ENCODE data around the gene STPG1.

GRCh38 chr1:24384251-24385090 lies 29.1 kb downstream of the STPG1 start:
- TF ChIP-seq CTCF (IDR thresholded peaks at IDR 0.05) (no peak), MAFK (IDR thresholded peaks at IDR 0.05; ENCODE audit: partially characterized antibody) (no peak), REST (IDR thresholded peaks at IDR 0.05) (no peak), EP300 (IDR thresholded peaks at IDR 0.05) (no peak), POLR2A (IDR thresholded peaks at IDR 0.05; ENCODE audit: low read length) (no peak), RAD21 (conservative IDR thresholded peaks at IDR 0.05 in 1 of 2, IDR thresholded peaks at IDR 0.05 in 1 of 2) (no peak), RCOR1 (IDR thresholded peaks at IDR 0.05; ENCODE audit: low read depth, low read length) (no peak), USF2 (IDR thresholded peaks at IDR 0.05) (no peak), RFX5 (IDR thresholded peaks at IDR 0.05) (no peak), CHD2 (IDR thresholded peaks at IDR 0.05; ENCODE audit: low read length, partially characterized antibody) (no peak)

All from A549 (cell line).